Left ventricle myocardium inferior (tissue), 1 donor: Measurements from ENCODE around the gene ITPRID2. TPM values are rescaled to one million over a fixed set of nuclear protein-coding genes. Genes with fewer than 3 reads are reported as not detected.

Source experiments
- DNase-seq: peaks from one replicate; pipeline ENCODE4 v3.0.0-alpha.2; 2020
- H3K27ac ChIP-seq: fragments of 200-600 bp; replicated peaks from 2 replicates; pipeline ENCODE4 v1.8.0; 2021
- H3K27me3 ChIP-seq: fragments of 200-600 bp; 2 replicates; pipeline ENCODE4 v1.8.0; 2021; ENCODE audit warnings: low read depth
- H3K36me3 ChIP-seq: fragments of 200-600 bp; 2 replicates; pipeline ENCODE4 v1.8.0; 2021
- H3K4me1 ChIP-seq: fragments of 200-600 bp; 2 replicates; pipeline ENCODE4 v1.8.0; 2021
- H3K4me3 ChIP-seq: fragments of 200-600 bp; 2 replicates; pipeline ENCODE4 v1.8.0; 2021; ENCODE audit warnings: mild to moderate bottlenecking, moderate library complexity
- H3K9me3 ChIP-seq: fragments of 200-600 bp; replicated peaks from 2 replicates; pipeline ENCODE4 v1.8.0; 2021
- intact Hi-C: fragments of 100-400 bp; cut with micrococcal nuclease; formaldehyde crosslinking; loops from one replicate; pipeline ENCODE4 v1.11.0; 2022
- total RNA-seq: library from RNA; stranded (reverse); fragmentation: NEBNext Ultra II Directional; extraction: Animal tissue kit (Norgen Biotek cat#: 25700); gene quantifications from one replicate; pipeline ENCODE4 v1.2.1, GENCODE V29; 2021
- TF ChIP-seq, protein P1 (sequence below): fragments of 200-600 bp; IDR thresholded peaks from 2 replicates; pipeline ENCODE4 v1.8.0; 2021; ENCODE audit warnings: antibody characterized with exemption, mild to moderate bottlenecking, borderline replicate concordance
- donor health status: DM: no; HTN: yes; CAD: no; lungs with severe emphysema.

ITPRID2 gene
- total RNA-seq, 1 donor from 2014 or later = 76.0 TPM

DNA sequence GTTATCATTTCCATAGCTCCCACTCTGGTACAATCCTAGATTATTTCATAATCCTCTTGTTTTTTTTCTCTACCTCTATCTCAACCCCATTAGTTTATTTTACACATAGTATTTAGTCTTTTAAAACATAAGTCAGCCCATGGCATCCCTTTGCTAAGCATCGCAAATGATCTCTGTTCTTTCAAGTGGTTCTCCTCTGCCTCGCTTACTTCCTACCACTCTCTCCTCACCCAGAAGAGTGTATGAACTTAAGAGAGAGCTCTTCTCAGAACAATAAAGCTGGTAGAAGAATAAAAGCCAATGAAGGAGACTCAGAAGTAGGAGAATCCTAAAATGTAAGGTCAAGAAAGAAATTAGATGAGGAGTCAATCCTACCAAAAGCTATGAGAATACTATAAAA, 12.2 kb upstream of the ITPRID2 start:
- Histone ChIP-seq H3K4me1 (no peaks in the 10 kb centered on the region), H3K36me3 (no peaks in the 10 kb centered on the region), H3K27me3 (no peaks in the 10 kb centered on the region), H3K4me3 (no peak overlapping the region), H3K27ac (no peak overlapping the region), H3K9me3 (no peaks in the 10 kb centered on the region)
- TF ChIP-seq, protein P1, sequence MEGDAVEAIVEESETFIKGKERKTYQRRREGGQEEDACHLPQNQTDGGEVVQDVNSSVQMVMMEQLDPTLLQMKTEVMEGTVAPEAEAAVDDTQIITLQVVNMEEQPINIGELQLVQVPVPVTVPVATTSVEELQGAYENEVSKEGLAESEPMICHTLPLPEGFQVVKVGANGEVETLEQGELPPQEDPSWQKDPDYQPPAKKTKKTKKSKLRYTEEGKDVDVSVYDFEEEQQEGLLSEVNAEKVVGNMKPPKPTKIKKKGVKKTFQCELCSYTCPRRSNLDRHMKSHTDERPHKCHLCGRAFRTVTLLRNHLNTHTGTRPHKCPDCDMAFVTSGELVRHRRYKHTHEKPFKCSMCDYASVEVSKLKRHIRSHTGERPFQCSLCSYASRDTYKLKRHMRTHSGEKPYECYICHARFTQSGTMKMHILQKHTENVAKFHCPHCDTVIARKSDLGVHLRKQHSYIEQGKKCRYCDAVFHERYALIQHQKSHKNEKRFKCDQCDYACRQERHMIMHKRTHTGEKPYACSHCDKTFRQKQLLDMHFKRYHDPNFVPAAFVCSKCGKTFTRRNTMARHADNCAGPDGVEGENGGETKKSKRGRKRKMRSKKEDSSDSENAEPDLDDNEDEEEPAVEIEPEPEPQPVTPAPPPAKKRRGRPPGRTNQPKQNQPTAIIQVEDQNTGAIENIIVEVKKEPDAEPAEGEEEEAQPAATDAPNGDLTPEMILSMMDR = no peak
- intact Hi-C loops = no loop called here
- no peak for DNase-seq

DNA sequence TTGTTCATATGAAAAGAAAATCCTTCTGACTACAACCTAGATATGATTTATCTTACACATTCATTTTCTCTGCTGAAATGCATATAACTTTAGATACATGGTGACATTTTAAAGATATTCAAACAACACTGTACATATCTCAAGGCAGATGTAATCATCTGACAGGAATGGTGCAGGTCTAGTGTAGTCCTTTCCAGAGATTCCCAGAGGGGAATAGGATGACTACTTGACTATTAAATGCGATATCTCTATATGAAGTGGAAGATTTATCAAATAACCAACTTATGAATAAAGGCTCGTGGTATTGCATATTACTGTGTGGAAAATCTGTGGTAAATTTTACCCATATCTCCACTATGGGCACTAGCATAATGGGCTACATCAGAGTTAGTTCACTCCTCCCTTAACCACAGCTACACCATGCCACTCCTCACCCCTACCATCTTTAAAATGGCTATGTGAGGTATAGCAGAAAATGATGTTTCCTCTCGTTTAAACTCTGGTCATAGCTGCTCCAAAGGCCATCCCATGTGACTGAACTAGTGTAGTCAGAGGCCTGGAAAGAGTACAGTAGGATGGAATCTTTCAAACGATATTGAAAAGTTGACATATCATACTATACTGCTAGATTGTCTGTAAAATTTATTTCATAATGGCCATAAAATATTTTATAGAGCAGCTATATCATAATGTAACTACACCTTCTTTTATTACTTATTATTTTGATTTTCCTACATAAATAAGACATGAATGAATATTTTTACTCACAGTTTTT, 9.1 kb upstream of the ITPRID2 start:
- intact Hi-C loops = no loop called here
- H3K27ac ChIP-seq = no peak overlapping the region
- H3K36me3 ChIP-seq = no peaks in the 10 kb centered on the region
- no peaks in the 10 kb centered on the region for H3K27me3 ChIP-seq
- H3K4me3 ChIP-seq = no peak overlapping the region
- no peaks in the 10 kb centered on the region for H3K4me1 ChIP-seq
- no peak for DNase-seq
- H3K9me3 ChIP-seq = no peaks in the 10 kb centered on the region
- TF ChIP-seq, protein P1 = no peak

DNA sequence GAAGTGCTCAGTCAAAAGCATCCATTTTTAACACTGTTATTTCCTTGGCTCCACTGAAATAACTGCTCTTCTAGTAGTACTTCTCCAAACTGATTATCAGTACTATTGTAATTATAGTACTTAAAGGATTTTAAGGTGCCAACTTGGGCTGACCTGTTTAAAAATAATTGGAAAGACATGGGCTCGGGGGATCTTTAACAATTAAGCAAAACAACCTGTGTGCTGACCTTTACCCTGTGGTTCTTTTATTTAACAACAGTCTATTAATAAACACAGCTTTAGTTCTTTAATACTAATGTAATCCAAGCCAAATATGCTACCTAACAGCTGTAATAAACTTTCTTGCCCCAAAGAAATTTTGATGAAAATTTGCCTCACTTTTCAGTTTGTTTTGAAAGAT, 6.9 kb upstream of the ITPRID2 start:
- Histone ChIP-seq H3K27ac (no peak overlapping the region), H3K4me3 (no peak overlapping the region), H3K9me3 (no peaks in the 10 kb centered on the region), H3K36me3 (no peaks in the 10 kb centered on the region), H3K4me1 (no peaks in the 10 kb centered on the region), H3K27me3 (no peaks in the 10 kb centered on the region)
- DNase-seq = no peak
- intact Hi-C loops = no loop called here
- TF ChIP-seq, protein P1 = no peak

DNA sequence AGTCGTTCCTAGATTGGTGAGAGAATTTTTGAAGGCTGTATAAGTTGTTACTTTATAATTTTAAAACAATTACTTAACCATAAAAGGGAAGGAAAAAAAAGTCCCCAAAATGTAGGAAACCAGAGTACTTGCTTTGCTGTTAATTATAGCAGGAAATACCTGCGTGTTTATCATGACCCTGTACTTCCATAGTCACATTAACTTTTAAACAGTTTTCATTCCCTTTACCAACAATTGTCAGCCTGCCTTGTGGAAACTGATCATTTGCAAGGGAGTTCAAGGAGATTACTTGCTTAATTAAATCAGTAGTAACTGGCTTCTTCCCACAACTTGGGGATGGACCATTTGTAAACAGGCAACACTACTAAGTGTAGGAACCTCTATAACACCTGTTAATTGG, 6.4 kb upstream of the ITPRID2 start:
- no peak for DNase-seq
- Histone ChIP-seq H3K36me3 (no peaks in the 10 kb centered on the region), H3K4me1 (peaks cover under 1% of the 10 kb centered on the region), H3K27ac (no peak overlapping the region), H3K27me3 (no peaks in the 10 kb centered on the region), H3K4me3 (no peak overlapping the region), H3K9me3 (no peaks in the 10 kb centered on the region)
- intact Hi-C loops = no loop called here
- TF ChIP-seq, protein P1 = no peak

DNA sequence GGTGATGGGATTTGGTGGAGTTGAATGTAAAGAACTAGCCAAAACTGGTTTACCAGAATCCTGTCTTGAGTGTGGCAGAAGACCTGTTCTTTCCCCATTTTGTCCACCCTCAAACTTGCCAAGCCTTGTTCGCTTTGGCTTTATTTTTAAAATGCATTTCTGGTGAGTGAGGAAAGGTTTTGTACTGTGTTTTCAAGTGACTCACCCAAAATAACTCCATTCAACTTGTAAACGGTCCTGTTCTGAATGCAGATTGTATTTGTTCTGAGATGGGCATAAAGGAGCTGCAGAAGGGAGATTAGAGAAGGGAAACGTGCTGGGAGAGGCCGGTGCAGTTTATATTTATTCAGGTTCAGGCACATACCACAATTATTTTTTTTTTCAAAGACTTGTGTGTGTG, 5.3 kb upstream of the ITPRID2 start:
- Histone ChIP-seq H3K36me3 (no peaks in the 10 kb centered on the region), H3K27ac (no peak overlapping the region), H3K4me1 (peaks cover 11% of the 10 kb centered on the region), H3K9me3 (no peaks in the 10 kb centered on the region), H3K27me3 (no peaks in the 10 kb centered on the region), H3K4me3 (no peak overlapping the region)
- no peak for DNase-seq
- TF ChIP-seq, protein P1 = no peak
- intact Hi-C loops = no loop called here
